Measurements from ENCODE around the gene KMT2C.

DNA sequence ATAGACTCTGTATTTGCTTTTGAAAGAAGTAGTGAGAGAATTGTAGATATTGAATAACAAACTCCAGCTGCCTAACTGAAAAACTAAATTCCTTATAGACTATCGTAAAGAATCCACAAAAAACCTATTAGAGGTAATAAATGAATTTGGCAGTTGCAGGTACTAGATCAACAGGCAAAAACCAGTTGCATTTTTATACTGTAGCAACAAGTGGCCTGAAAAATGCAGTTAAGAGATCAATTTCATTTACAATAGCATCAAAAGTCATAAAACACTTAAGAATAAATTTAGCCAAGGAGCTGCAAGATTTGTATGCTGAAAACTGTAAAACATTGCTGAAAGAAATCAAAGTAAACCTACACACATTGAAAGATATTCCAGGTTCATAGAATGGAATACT lies 340.0 kb downstream of the KMT2C start:
- TF ChIP-seq, protein P1, sequence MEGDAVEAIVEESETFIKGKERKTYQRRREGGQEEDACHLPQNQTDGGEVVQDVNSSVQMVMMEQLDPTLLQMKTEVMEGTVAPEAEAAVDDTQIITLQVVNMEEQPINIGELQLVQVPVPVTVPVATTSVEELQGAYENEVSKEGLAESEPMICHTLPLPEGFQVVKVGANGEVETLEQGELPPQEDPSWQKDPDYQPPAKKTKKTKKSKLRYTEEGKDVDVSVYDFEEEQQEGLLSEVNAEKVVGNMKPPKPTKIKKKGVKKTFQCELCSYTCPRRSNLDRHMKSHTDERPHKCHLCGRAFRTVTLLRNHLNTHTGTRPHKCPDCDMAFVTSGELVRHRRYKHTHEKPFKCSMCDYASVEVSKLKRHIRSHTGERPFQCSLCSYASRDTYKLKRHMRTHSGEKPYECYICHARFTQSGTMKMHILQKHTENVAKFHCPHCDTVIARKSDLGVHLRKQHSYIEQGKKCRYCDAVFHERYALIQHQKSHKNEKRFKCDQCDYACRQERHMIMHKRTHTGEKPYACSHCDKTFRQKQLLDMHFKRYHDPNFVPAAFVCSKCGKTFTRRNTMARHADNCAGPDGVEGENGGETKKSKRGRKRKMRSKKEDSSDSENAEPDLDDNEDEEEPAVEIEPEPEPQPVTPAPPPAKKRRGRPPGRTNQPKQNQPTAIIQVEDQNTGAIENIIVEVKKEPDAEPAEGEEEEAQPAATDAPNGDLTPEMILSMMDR (IDR thresholded peaks at IDR 0.05; ENCODE audit: poor library complexity, severe bottlenecking): no peak
- no peak for TF ChIP-seq POLR2AphosphoS5 (IDR thresholded peaks at IDR 0.05)
- no peak for TF ChIP-seq EP300 (conservative IDR thresholded peaks at IDR 0.05; ENCODE audit: poor library complexity, severe bottlenecking)
- no peak for TF ChIP-seq EZH2 (IDR thresholded peaks at IDR 0.05; ENCODE audit: borderline replicate concordance, insufficient read depth, low read length, poor library complexity, severe bottlenecking)
- TF ChIP-seq RAD21 (conservative IDR thresholded peaks at IDR 0.05): no peak
